NCI-H2196 treated with DMSO at 0.1 percent for 48 hours (cell line): ENCODE data around the gene CYP2C18.
"Not testable (repeated sequence)": the region's sequence is repeated elsewhere in the genome, so short reads cannot be mapped to it uniquely, and the experiment has no call there.

Experiments
- DNase-seq: peaks from one replicate; lab custom pipeline; 2025; ENCODE audit not compliant: unreplicated experiment; lab: John Stamatoyannopoulos, UW

CYP2C18 gene

GRCh38 chr10:94683214-94684054 lies at the start of gene CYP2C18:
CYP2C18 (plus strand) TSS chr10:94683729; CDS start chr10:94683820, 91 bp downstream.
- no peak for DNase-seq

GRCh38 chr10:94638097-94638496 lies 45.4 kb upstream of the CYP2C18 start:
- DNase-seq = not testable (repeated sequence)

- no peak for DNase-seq
These were observed 43.6 kb upstream of the CYP2C18 start for GRCh38 chr10:94639902-94640301.

- DNase-seq = no peak
These were observed 43.0 kb upstream of the CYP2C18 start for GRCh38 chr10:94640562-94640961.

- no peak for DNase-seq
These were observed 42.0 kb upstream of the CYP2C18 start for GRCh38 chr10:94641480-94641879.

GRCh38 chr10:94644352-94644751 lies 39.2 kb upstream of the CYP2C18 start:
- no peak for DNase-seq

- no peak for DNase-seq
These were observed 38.2 kb upstream of the CYP2C18 start for GRCh38 chr10:94645285-94645684.

GRCh38 chr10:94655201-94655600 lies 28.3 kb upstream of the CYP2C18 start:
- DNase-seq = not testable (repeated sequence)

- not testable (repeated sequence) for DNase-seq
These were observed 20.5 kb upstream of the CYP2C18 start for GRCh38 chr10:94663061-94663460.

- no peak for DNase-seq
These were observed 17.0 kb upstream of the CYP2C18 start for GRCh38 chr10:94666391-94667102.

GRCh38 chr10:94673614-94674321 lies 9.8 kb upstream of the CYP2C18 start:
- no peak for DNase-seq

GRCh38 chr10:94676496-94676895 lies 7.0 kb upstream of the CYP2C18 start:
- DNase-seq = no peak

- DNase-seq = no peak
These were observed 5.8 kb upstream of the CYP2C18 start for GRCh38 chr10:94677691-94678090.

GRCh38 chr10:94678475-94678874 lies 5.1 kb upstream of the CYP2C18 start:
- no peak for DNase-seq

- DNase-seq = no peak
These were observed 3.0 kb upstream of the CYP2C18 start for GRCh38 chr10:94680544-94680943.

GRCh38 chr10:94682636-94683035 lies 893 bp upstream of the CYP2C18 start:
- not testable (repeated sequence) for DNase-seq

- DNase-seq = no peak
These were observed 4.2 kb downstream of the CYP2C18 start for GRCh38 chr10:94687625-94688248.

- no peak for DNase-seq
These were observed 22.6 kb downstream of the CYP2C18 start for GRCh38 chr10:94706089-94706488.

- DNase-seq = no peak
These were observed 27.0 kb downstream of the CYP2C18 start for GRCh38 chr10:94710578-94710977.

- no peak for DNase-seq
These were observed 42.3 kb downstream of the CYP2C18 start for GRCh38 chr10:94725871-94726270.

- DNase-seq = no peak
These were observed 51.7 kb downstream of the CYP2C18 start for GRCh38 chr10:94735197-94735596.
